ENCODE results near the gene FHIT. TPM values are rescaled to one million over a fixed set of nuclear protein-coding genes. Genes with fewer than 3 reads are reported as not detected.

FHIT gene
- total and polyA plus RNA-seq, 7 donors = 2.4 to 10.2 (median 6.1) TPM

- intact Hi-C loops (cut with DNase I) = no loop called here
- Histone ChIP-seq H3K36me3 (no peaks in the 10 kb centered on the region), H3K27ac (no peak overlapping the region), H3K4me1 (no peaks in the 10 kb centered on the region), H3K9me3 (no peaks in the 10 kb centered on the region), H3K4me3 (no peak overlapping the region), H3K27me3 (no peaks in the 10 kb centered on the region)
- WGBS, 2 donors = 95 to 96% methylated on average over 2 of the region's 2 CpGs
- no peak for DNase-seq
- TF ChIP-seq CTCF (IDR thresholded peaks at IDR 0.05) = no peak
- TF ChIP-seq EP300 (IDR thresholded peaks at IDR 0.05) = no peak
- no peak for TF ChIP-seq POLR2A (IDR thresholded peaks at IDR 0.05)
- TF ChIP-seq POLR2AphosphoS5 (IDR thresholded peaks at IDR 0.05) = no peak
Measured at GRCh38 chr3:59919586-59919985, 1331.7 kb downstream of the FHIT start.

- Histone ChIP-seq H3K27me3 (no peaks in the 10 kb centered on the region), H3K27ac (no peak overlapping the region), H3K9me3 (no peaks in the 10 kb centered on the region), H3K36me3 (no peaks in the 10 kb centered on the region), H3K4me3 (no peak overlapping the region), H3K4me1 (no peaks in the 10 kb centered on the region)
- no peak for TF ChIP-seq EP300 (IDR thresholded peaks at IDR 0.05)
- TF ChIP-seq POLR2AphosphoS5 (IDR thresholded peaks at IDR 0.05) = no peak
- TF ChIP-seq POLR2A (IDR thresholded peaks at IDR 0.05) = no peak
- no peak for TF ChIP-seq CTCF (IDR thresholded peaks at IDR 0.05)
- no peak for DNase-seq
- WGBS, 2 donors = 64 to 82% methylated on average over 6 of the region's 6 CpGs
- intact Hi-C loops (cut with DNase I) = no loop called here
Measured at GRCh38 chr3:59914251-59914650, 1337.0 kb downstream of the FHIT start.

GRCh38 chr3:59913645-59914044 lies 1337.6 kb downstream of the FHIT start:
- TF ChIP-seq CTCF (IDR thresholded peaks at IDR 0.05) (no peak), EP300 (IDR thresholded peaks at IDR 0.05) (no peak), POLR2AphosphoS5 (IDR thresholded peaks at IDR 0.05) (no peak), POLR2A (IDR thresholded peaks at IDR 0.05) (no peak)
- Histone ChIP-seq H3K27ac (no peak overlapping the region), H3K27me3 (no peaks in the 10 kb centered on the region), H3K4me1 (no peaks in the 10 kb centered on the region), H3K36me3 (no peaks in the 10 kb centered on the region), H3K9me3 (no peaks in the 10 kb centered on the region), H3K4me3 (no peak overlapping the region)
- DNase-seq = no peak
- intact Hi-C loops (cut with DNase I) = no loop called here
- WGBS, 2 donors = 49 to 77% methylated on average over 1 of the region's 1 CpG

GRCh38 chr3:59908701-59909100 lies 1342.6 kb downstream of the FHIT start:
- 91 to 94% methylated on average over 2 of the region's 2 CpGs for WGBS, 2 donors
- no peaks in the 10 kb centered on the region for H3K9me3 ChIP-seq
- H3K27ac ChIP-seq = no peak overlapping the region
- no peak overlapping the region for H3K4me3 ChIP-seq
- DNase-seq = no peak
- TF ChIP-seq POLR2A (IDR thresholded peaks at IDR 0.05) = no peak
- no peak for TF ChIP-seq CTCF (IDR thresholded peaks at IDR 0.05)
- no peak for TF ChIP-seq EP300 (IDR thresholded peaks at IDR 0.05)
- no peak for TF ChIP-seq POLR2AphosphoS5 (IDR thresholded peaks at IDR 0.05)
- H3K4me1 ChIP-seq = no peaks in the 10 kb centered on the region
- H3K36me3 ChIP-seq = no peaks in the 10 kb centered on the region
- intact Hi-C loops (cut with DNase I) = no loop called here
- H3K27me3 ChIP-seq = no peaks in the 10 kb centered on the region

GRCh38 chr3:59908280-59908679 lies 1343.0 kb downstream of the FHIT start:
- intact Hi-C loops (cut with DNase I) = no loop called here
- TF ChIP-seq POLR2A (IDR thresholded peaks at IDR 0.05) = no peak
- no peak for TF ChIP-seq POLR2AphosphoS5 (IDR thresholded peaks at IDR 0.05)
- TF ChIP-seq CTCF (IDR thresholded peaks at IDR 0.05) = no peak
- no peak for TF ChIP-seq EP300 (IDR thresholded peaks at IDR 0.05)
- Histone ChIP-seq H3K4me1 (no peaks in the 10 kb centered on the region), H3K27ac (no peak overlapping the region), H3K36me3 (no peaks in the 10 kb centered on the region), H3K27me3 (no peaks in the 10 kb centered on the region), H3K4me3 (no peak overlapping the region), H3K9me3 (no peaks in the 10 kb centered on the region)
- DNase-seq = no peak
- WGBS, 2 donors = 91 to 94% methylated on average over 2 of the region's 2 CpGs
